ENCODE results near the gene SLC25A22.

- TF ChIP-seq SIN3A (IDR thresholded peaks at IDR 0.05; ENCODE audit: borderline replicate concordance, insufficient read depth, low read length) (no peak; the same call in 1 of the 2 replicates), TAF1 (IDR thresholded peaks at IDR 0.05; ENCODE audit: borderline replicate concordance, insufficient read depth, low read length) (no peak; the same call in 1 of the 2 replicates), POLR2AphosphoS5 (IDR thresholded peaks at IDR 0.05; ENCODE audit: low read depth, low read length) (no peak), FOXP2 (optimal IDR thresholded peaks at IDR 0.05; ENCODE audit: borderline replicate concordance, extremely low read depth, extremely low read length, insufficient read depth) (no peak)
Measured at GRCh38 chr11:833114-833791, 35.2 kb upstream of the SLC25A22 start.
